GM12801 (cell line): ENCODE measurements around the gene DBI.

ENCODE experiments used
- CTCF ChIP-seq: IDR thresholded peaks from one replicate; pipeline ENCODE4 v1.5.1; 2011; ENCODE audit warnings: control low read depth; ENCODE audit not compliant: insufficient read length; ENCODE audit errors: extremely low read depth

The DBI gene

GRCh38 chr2:119407430-119408220, 40.8 kb downstream of the DBI start:
- TF ChIP-seq CTCF = no peak

- no peak for TF ChIP-seq CTCF
Measured at GRCh38 chr2:119408221-119408619, 41.4 kb downstream of the DBI start.

GRCh38 chr2:119409506-119409905, 42.7 kb downstream of the DBI start:
- no peak for TF ChIP-seq CTCF

- no peak for TF ChIP-seq CTCF
Measured at GRCh38 chr2:119414894-119415293, 48.1 kb downstream of the DBI start.

GRCh38 chr2:119415630-119416029, 48.9 kb downstream of the DBI start:
- no peak for TF ChIP-seq CTCF

- TF ChIP-seq CTCF = no peak
Measured at GRCh38 chr2:119416299-119416923, 49.6 kb downstream of the DBI start.

GRCh38 chr2:119417908-119418307, 51.1 kb downstream of the DBI start:
- no peak for TF ChIP-seq CTCF
